SU-DHL-6 (cell line): ENCODE measurements around the gene IL21.

Experiments used
- EZH2phosphoT487 ChIP-seq: fragments of 200-600 bp; sonication (generic), shearing (Covaris generic); conservative IDR thresholded peaks from 2 replicates; pipeline ENCODE4 v1.6.1; 2018; ENCODE audit warnings: mild to moderate bottlenecking, antibody characterized with exemption, low read length, moderate library complexity, mixed read lengths
- TF ChIP-seq, protein P1 (sequence below): fragments of 200-600 bp; sonication (generic); IDR thresholded peaks from one replicate; pipeline ENCODE4 v1.5.1; 2017; ENCODE audit warnings: antibody characterized with exemption, mild to moderate bottlenecking, low read length, moderate library complexity; ENCODE audit not compliant: insufficient read depth, poor library complexity, severe bottlenecking

DNA sequence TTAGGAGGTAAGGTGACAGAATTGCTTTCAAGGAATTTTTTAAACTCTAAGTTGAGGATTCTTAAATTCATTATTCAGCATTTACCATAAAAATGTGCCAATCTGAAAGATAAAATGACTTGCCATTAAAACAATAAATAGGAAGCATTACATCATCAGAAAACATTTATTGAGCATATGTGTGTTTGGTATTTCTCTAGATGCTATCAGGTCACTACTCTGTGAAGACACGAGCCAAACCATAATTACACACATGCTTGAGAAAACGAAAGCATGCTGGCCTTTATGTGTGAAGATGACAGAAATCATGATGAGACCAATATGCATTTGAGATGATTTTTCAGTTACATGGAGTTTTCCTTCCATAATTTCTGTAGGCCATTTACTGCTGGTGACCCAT lies 12.3 kb upstream of the IL21 start:
- TF ChIP-seq, protein P1, sequence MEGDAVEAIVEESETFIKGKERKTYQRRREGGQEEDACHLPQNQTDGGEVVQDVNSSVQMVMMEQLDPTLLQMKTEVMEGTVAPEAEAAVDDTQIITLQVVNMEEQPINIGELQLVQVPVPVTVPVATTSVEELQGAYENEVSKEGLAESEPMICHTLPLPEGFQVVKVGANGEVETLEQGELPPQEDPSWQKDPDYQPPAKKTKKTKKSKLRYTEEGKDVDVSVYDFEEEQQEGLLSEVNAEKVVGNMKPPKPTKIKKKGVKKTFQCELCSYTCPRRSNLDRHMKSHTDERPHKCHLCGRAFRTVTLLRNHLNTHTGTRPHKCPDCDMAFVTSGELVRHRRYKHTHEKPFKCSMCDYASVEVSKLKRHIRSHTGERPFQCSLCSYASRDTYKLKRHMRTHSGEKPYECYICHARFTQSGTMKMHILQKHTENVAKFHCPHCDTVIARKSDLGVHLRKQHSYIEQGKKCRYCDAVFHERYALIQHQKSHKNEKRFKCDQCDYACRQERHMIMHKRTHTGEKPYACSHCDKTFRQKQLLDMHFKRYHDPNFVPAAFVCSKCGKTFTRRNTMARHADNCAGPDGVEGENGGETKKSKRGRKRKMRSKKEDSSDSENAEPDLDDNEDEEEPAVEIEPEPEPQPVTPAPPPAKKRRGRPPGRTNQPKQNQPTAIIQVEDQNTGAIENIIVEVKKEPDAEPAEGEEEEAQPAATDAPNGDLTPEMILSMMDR, result no peak
- TF ChIP-seq EZH2phosphoT487, result no peak
